ENCODE measurements around the gene S1PR3.

Gene S1PR3

GRCh38 chr9:89009546-89009840 is 18.2 kb downstream of the S1PR3 start:
- DNase-seq (ENCODE audit: low read depth in 2 of 2), result no peak

- no peak for DNase-seq (ENCODE audit: low read depth in 2 of 2)
These were observed 18.8 kb downstream of the S1PR3 start for GRCh38 chr9:89010056-89010455.

DNA sequence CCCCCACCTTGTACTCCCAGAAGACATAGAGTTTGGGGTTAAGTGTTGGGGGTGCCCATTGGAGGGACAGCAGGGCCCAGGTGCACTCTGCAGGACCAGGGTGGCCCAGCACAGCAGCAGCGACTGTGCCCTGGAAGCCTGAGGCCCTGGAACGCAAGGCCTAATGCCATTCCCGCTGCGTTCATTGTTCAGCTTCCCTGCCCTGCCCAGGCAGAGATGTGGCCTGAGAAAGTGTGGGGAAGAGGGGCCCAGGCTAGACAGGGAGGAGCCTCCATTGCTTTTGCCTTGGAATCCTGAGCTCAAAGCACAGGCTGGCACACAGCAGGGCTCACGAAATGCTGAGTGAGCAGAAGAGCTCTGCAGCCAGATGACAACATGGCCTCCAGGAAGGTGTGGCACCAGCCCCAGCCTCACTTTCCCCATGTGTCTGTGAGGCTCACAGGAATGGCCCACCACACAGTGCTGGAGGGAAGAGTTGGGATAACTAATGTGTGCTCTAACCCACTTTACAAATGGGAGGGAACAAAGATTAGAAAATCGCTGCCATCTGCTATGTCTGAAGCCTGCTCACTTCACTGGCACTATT is 19.4 kb downstream of the S1PR3 start:
- DNase-seq (ENCODE audit: low read depth in 2 of 2), result no peak

DNA sequence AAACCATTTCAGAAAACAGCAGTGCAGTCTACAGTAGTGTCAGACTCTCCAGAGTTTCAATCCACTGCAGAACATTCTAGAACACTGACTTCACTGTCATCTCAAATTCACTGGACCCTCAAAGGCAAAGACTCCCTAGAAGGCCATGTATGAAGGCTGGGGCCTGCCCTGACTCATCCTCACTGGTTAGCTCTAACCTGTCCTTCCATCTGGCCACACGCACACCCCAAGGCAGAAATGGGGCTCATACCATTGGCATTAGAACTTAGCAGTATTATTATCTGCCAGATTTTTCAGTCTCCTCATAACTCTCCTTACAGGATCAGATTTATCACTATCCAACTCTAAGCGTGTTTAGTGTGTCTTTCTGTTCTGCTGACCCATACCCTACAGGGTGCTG is 20.4 kb downstream of the S1PR3 start:
- no peak for DNase-seq (ENCODE audit: low read depth in 2 of 2)

GRCh38 chr9:89012294-89013042 is 21.2 kb downstream of the S1PR3 start:
- no peak for DNase-seq (ENCODE audit: low read depth in 2 of 2)

GRCh38 chr9:89013660-89014059 is 22.4 kb downstream of the S1PR3 start:
- no peak for DNase-seq (ENCODE audit: low read depth in 2 of 2)

DNA sequence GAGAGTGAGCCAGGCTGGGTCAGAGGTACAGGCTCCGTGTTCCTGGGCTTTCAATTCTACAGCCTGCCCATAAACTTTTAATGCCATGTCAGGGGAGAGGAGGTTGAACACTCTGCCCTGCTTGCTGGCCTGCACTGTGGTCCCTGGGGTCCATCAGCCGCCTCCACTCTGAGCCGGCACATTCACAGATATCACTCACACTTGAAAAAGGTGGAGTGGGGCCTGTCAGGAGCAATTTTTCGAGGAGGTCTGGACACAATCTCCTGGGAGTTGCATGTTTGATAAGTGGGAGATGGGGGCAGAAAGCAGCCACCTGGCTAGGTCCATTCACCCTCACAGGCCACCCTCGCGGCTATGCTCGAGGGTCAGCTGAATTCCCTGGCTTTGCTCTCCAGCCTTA is 22.9 kb downstream of the S1PR3 start:
- no peak for DNase-seq (ENCODE audit: low read depth in 2 of 2)

DNA sequence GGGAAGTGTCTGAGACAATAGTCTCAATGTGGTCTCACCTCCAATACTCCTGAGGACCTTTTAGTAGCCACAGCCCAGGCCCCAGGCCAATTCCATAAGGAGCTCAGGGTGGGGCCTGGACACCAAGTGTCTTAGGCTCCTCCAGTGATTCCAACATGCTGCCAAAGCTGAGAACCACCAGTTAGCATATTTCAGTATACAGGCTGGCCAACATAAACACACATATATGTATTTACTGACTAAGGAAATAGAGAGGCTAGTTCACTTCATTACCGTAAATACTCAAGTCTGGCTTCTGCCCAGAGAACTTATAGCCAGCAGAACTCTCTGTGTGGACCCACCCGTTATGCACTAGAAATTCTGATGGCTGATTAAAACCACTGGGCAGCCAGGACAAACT is 24.1 kb downstream of the S1PR3 start:
- no peak for DNase-seq (ENCODE audit: low read depth in 2 of 2)

- no peak for DNase-seq (ENCODE audit: low read depth in 2 of 2)
These were observed 29.5 kb downstream of the S1PR3 start for GRCh38 chr9:89020754-89021153.

DNA sequence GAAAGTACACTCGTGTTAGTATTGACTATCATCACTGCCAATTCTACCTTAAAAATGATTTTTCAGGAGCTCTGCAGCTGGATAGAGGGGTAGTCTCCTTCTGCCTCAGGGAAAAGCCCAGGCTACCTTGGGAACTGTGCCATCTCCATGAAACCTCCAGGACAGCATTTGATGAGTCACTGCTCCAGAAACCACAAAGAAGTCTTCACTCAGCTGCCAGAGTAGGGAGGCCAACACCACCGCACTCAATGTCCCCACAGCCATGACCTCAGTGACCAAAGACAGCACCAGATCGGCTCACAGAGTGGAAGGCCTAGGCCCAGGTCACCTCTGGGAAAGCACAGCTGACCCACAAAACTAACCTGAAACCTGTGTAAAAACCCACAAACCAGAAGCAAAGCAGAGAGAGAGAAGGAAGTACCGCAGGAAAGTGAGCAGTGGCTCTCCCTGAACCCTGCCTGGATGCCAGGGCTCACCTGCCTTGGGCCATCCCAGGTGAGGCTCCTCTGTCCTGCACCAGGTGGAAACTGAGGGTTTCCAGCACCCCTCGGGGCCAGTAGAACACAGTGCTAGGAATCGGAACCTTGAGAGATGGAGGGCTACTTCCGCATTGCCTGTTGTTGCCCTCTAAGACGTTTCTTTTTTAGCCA is 30.0 kb downstream of the S1PR3 start:
- no peak for DNase-seq (ENCODE audit: low read depth in 2 of 2)

- no peak for DNase-seq (ENCODE audit: low read depth in 2 of 2)
These were observed 30.9 kb downstream of the S1PR3 start for GRCh38 chr9:89022001-89022759.

GRCh38 chr9:89022902-89023301 is 31.6 kb downstream of the S1PR3 start:
- no peak for DNase-seq (ENCODE audit: low read depth in 2 of 2)

DNA sequence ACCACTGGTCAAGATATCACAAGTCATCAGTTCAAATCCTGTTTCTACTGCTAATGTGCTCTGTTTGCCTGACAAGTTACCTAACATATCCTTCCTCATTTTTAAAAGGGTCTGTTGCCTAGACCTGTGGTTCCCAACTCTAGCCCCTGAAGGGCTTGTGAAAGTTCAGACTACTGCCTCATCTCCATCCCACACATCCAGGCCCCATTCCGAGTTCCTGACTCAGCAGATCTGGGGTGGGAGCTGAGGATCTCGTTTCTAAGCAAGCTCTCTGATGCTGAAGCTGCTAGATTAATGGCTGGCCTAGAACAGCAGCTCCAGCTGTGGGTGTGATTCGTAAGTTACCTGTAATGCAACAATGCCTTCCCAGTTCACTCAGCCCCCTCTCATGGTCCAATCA is 32.5 kb downstream of the S1PR3 start:
- no peak for DNase-seq (ENCODE audit: low read depth in 2 of 2)

DNA sequence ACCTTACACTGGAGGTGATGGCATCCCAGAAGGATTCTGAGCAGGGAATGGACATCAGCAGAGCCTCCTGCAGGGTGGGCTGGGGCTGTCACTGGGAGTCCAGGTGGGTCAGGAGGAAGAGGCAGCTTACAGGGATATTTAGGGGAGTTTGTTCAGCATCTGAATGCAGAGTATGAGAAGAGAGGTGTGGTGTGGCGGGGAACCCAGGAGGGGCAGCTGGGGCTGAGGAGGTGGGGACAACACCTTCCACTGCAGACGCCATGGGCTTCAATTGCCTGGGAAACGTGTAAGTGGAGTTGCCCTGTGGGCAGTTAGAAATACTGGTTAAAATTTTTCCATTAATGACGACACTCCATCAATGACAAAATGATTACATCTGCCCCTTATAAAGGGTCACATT is 33.5 kb downstream of the S1PR3 start:
- no peak for DNase-seq (ENCODE audit: low read depth in 2 of 2)

DNA sequence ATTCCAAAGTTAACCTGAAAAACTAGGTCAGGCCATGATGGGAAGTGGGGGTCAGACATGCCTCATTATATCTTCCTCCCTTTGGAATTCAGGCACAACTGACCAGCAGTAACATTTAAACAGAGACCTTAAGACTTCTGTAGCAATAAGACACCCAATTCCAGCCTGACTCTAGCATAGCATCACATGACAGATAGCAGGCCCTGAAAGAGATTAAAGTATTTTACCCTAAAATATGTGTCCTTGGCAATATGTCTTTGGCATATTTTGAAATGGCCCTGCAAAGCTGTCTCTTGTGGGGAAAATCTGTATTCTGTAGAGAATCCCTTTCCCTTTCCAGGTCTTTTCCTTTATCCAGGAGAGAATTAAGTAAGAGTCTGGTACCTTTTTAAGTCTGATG is 34.3 kb downstream of the S1PR3 start:
- no peak for DNase-seq (ENCODE audit: low read depth in 2 of 2)

- no peak for DNase-seq (ENCODE audit: low read depth in 2 of 2)
These were observed 35.6 kb downstream of the S1PR3 start for GRCh38 chr9:89026876-89027275.

GRCh38 chr9:89029788-89030187 is 38.5 kb downstream of the S1PR3 start:
- no peak for DNase-seq (ENCODE audit: low read depth in 2 of 2)

DNA sequence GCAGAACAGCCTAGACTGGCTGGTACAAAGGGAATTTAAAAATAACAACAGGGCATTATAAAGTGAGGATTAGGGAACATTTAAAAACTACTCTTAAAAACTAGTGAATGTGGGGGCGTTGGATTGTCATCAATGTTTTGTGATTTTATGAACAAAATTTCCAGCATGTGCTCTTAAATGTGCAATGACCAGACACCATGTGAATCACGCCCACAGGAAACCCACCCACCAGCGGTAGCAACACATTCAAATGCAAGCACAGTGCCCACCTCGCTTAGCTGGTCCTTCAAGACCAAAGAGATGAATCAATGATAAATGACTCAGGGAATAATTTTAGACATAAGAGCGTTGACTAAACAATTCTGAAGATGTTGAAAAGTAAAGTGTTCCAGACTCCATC is 40.9 kb downstream of the S1PR3 start:
- no peak for DNase-seq (ENCODE audit: low read depth in 2 of 2)

GRCh38 chr9:89032661-89033060 is 41.4 kb downstream of the S1PR3 start:
- DNase-seq (ENCODE audit: low read depth in 2 of 2), result no peak

DNA sequence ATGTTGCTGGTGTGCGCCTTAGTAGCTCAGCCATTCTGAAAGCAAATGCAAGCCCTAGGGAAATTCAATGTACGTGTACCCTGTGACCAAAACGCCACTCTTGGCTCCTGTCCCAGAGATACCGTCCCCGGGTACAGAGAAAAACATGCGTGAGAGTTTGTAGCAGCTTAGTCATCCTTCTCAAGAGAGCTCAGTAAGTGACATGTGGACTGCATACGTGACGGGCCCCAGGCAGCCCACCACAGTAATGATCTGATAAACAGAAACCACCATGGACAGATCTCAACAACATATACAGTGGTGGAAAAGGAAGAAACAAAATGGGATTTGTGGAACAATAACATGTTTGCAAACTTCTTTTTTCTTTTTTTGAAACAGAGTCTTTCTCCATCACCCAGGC is 45.1 kb downstream of the S1PR3 start:
- DNase-seq (ENCODE audit: low read depth in 2 of 2), result no peak

DNA sequence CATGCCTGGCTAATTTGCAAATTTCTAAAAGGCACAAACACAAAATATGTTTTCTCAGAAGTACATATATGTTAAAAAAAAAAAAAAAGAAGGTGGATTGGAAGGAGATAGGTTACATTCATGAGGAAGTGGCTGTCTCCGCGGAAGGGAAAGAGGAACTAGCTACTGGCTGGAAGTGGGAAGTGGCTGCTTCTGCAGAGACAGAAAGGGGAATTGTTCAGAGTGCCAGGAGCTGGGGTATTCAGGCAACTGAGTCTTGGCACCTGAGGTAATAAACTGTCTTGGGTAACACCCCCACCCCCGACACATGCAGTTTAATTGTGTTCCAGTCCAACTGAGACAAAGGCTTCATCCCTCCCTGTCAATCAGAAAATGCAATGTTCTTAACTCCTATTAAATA is 45.6 kb downstream of the S1PR3 start:
- no peak for DNase-seq (ENCODE audit: low read depth in 2 of 2)

GRCh38 chr9:89037346-89037745 is 46.1 kb downstream of the S1PR3 start:
- no peak for DNase-seq (ENCODE audit: low read depth in 2 of 2)

GRCh38 chr9:89037891-89038290 is 46.6 kb downstream of the S1PR3 start:
- no peak for DNase-seq (ENCODE audit: low read depth in 2 of 2)

Measured in stimulated activated CD8-positive, alpha-beta memory T cell treated with anti-CD3 and anti-CD28 coated beads, Interleukin-15, amount 100 ng/mL, for 48 hours (primary cell).